GM06990 (cell line): Measurements from ENCODE around the gene UBAC2.

Experiments
- DNase-seq: peaks from one replicate; pipeline ENCODE4 v3.0.0-alpha.2; 2011; ENCODE audit not compliant: insufficient read length; ENCODE audit errors: extremely low read depth
- H3K27me3 ChIP-seq: replicated peaks from 2 replicates; pipeline ENCODE4 v1.6.0; 2011; ENCODE audit warnings: low read length; ENCODE audit not compliant: control insufficient read depth, insufficient read depth
- H3K36me3 ChIP-seq: 2 replicates; pipeline ENCODE4 v1.5.1; 2011; ENCODE audit warnings: low read length; ENCODE audit not compliant: control insufficient read depth, insufficient read depth
- H3K4me3 ChIP-seq: replicated peaks from 2 replicates; pipeline ENCODE4 v1.5.1; 2011; ENCODE audit warnings: low read depth, mild to moderate bottlenecking, control low read depth, low read length
- CTCF ChIP-seq: IDR thresholded peaks from 2 replicates; pipeline ENCODE4 v1.5.1; 2011; ENCODE audit warnings: low read length, control low read depth, mild to moderate bottlenecking, inconsistent platforms; ENCODE audit not compliant: insufficient read depth, poor library complexity, severe bottlenecking

Gene UBAC2

DNA sequence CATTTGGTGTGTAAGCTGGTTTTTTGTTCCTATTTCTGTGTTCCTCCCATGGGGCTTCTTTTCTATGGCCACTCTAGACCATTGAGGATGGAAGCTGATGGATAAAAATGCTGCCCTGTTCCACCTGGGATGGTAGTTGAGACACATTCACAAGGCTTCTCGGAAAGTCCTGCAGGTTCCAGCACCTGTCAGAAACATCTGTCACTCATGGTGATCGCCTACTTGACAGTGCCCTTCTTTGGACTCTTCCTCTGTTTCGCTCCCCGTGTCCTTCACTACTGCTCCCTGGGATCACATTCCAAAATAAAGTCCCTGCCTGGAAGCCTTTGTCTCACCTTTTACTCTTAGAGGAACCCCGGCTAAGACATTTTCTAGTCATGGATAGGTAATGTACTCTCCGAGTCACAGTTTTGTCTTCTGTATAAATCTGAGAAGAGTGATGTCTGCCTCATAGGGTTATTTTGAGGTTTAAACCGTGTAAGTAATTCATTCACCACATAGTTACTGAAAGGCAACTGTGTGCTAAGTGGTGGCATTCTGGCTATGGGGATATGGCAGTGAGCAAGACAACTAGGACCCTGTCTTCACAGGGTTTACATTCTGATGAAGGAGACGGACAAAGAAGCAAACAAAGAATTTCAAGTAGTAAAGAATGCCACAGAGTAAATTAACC, 21.0 kb downstream of the UBAC2 start:
- no peaks in the 10 kb centered on the region for H3K36me3 ChIP-seq
- H3K4me3 ChIP-seq: no peak overlapping the region
- no peaks in the 10 kb centered on the region for H3K27me3 ChIP-seq
- TF ChIP-seq CTCF: no peak
- DNase-seq: no peak

DNA sequence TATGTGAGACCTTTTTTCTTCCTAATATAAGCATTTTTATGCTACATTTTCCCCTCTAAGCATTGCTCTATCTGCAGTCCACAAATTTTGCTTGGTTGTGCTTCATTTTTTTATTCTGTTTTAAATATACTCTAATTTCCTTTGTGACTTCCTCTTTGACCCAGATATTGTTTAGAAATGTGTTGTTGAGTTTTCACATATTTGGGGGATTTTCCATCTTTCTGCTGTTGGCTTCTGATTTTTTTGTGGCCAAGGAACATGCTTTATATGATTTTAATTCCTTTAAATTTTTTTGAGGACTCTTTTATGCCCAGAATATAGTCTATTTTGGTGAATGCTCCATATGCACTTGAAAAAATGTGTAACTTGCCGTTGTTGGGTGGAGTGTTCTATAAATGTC, 22.9 kb downstream of the UBAC2 start:
- H3K27me3 ChIP-seq: no peaks in the 10 kb centered on the region
- no peak for TF ChIP-seq CTCF
- DNase-seq: no peak
- H3K36me3 ChIP-seq: no peaks in the 10 kb centered on the region; the same call in 1 of the 2 replicates
- H3K4me3 ChIP-seq: no peak overlapping the region

GRCh38 chr13:99224021-99224420, 23.4 kb downstream of the UBAC2 start:
- Histone ChIP-seq H3K27me3 (no peaks in the 10 kb centered on the region), H3K36me3 (no peaks in the 10 kb centered on the region; the same call in 1 of the 2 replicates), H3K4me3 (no peak overlapping the region)
- no peak for TF ChIP-seq CTCF
- DNase-seq: no peak

- no peak for DNase-seq
- Histone ChIP-seq H3K36me3 (no peaks in the 10 kb centered on the region; the same call in 1 of the 2 replicates), H3K27me3 (no peaks in the 10 kb centered on the region), H3K4me3 (no peak overlapping the region)
- no peak for TF ChIP-seq CTCF
Observed at GRCh38 chr13:99225078-99225477, 24.4 kb downstream of the UBAC2 start.

DNA sequence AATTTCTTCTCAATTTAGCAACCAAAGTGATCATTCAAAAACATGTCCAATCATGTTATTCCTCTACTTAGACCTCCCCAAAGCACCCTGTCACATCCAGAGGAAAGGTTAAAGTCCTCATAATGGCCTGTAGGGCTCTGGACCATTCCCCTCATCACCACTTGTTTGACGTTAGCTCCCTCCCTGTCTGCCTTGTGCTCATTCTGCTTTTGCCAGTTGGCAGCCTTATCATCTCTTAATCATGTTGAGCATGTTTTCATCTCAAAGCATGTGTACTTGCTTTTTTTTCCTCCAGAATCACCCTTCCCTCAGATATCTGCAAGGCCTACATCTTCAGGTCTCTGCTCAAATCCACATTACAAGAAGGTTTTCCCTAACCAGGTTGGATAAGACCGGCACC, 25.9 kb downstream of the UBAC2 start:
- no peaks in the 10 kb centered on the region; the same call in 1 of the 2 replicates for H3K36me3 ChIP-seq
- no peak for DNase-seq
- TF ChIP-seq CTCF: no peak

More for the DNA sequence above, 25.9 kb downstream of the UBAC2 start:
- Histone ChIP-seq H3K4me3 (no peak overlapping the region), H3K27me3 (no peaks in the 10 kb centered on the region)
